Mesothelial cell of epicardium (in vitro differentiated cells): ENCODE measurements around the gene UBE2G2. TPM values are rescaled to one million over a fixed set of nuclear protein-coding genes. Genes with fewer than 3 reads are reported as not detected.

Experiments
- DNase-seq, 2 experiments: peaks; one replicate each; pipeline ENCODE4 v3.0.0; 2021; ENCODE audit warnings: low spot score in 2 of 2; ENCODE audit not compliant: unreplicated experiment in 2 of 2
- H3K27ac Mint-ChIP-seq: 2 replicates; pipeline ENCODE4 v1.8.0; 2021; ENCODE audit warnings: mixed read lengths
- H3K27me3 Mint-ChIP-seq: 2 replicates; pipeline ENCODE4 v1.8.0; 2021; ENCODE audit warnings: low read depth, mixed read lengths
- H3K36me3 Mint-ChIP-seq: 2 replicates; pipeline ENCODE4 v1.8.0; 2021; ENCODE audit warnings: mixed read lengths
- H3K4me1 Mint-ChIP-seq: 2 replicates; pipeline ENCODE4 v1.8.0; 2021; ENCODE audit warnings: mixed read lengths
- H3K4me3 Mint-ChIP-seq: 2 replicates; pipeline ENCODE4 v1.8.0; 2021; ENCODE audit warnings: mild to moderate bottlenecking, moderate library complexity, mixed read lengths
- H3K9me3 Mint-ChIP-seq: 2 replicates; pipeline ENCODE4 v1.8.0; 2021; ENCODE audit warnings: mixed read lengths
- CTCF ChIP-seq: fragments of 200-600 bp; sonication (generic); IDR thresholded peaks from one replicate; pipeline ENCODE4 v1.5.0; 2021; ENCODE audit warnings: antibody characterized with exemption; ENCODE audit not compliant: unreplicated experiment
- total RNA-seq: library from RNA; stranded (reverse); gene quantifications from 3 replicates; pipeline ENCODE4 v1.2.1, GENCODE V29; 2021

The UBE2G2 gene
- total RNA-seq, 1 donor from 2014 or later, result 95.4 TPM

DNA sequence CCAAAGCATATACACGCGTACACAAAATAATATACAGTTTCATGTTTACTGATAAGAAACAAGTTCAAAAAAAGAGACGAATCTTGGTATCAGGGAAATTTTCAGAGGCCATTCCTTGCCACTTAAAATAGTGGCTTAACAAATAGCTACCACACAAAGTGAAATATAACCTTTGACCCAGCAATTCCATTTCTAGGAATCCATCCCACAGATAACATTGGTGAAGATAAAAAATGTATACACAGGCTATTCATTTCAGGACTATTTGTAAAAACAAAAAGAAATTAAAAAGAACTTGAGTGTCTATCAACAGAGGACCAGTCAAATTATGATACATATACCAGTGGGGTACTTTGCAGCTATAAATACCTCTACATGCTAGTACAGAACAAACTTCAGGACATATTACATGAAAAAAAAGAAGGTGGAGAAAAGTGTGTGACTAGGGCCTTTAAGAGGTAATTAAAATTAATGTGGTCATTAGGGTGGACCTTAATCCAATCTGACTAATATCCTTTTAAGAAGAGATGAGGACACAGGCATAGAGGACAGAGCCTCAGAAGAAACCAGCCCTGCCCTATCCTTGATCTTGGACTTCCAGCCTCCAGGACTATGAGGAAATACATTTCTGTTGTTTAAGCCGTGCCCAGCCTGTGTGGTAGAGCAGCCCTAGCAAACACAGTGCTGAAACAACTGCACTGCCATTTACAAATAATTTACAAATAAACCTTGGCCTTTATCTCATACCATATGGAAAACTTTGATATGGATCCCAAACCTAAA, 7.8 kb downstream of the UBE2G2 start:
- Mint-ChIP-seq H3K9me3 (no peaks in the 10 kb centered on the region), H3K36me3 (peaks cover 6% of the 10 kb centered on the region), H3K4me3 (no peak overlapping the region), H3K4me1 (peaks cover 6% of the 10 kb centered on the region), H3K27ac (no peak overlapping the region), H3K27me3 (no peaks in the 10 kb centered on the region)
- TF ChIP-seq CTCF, result no peak
- DNase-seq, result no peak

DNA sequence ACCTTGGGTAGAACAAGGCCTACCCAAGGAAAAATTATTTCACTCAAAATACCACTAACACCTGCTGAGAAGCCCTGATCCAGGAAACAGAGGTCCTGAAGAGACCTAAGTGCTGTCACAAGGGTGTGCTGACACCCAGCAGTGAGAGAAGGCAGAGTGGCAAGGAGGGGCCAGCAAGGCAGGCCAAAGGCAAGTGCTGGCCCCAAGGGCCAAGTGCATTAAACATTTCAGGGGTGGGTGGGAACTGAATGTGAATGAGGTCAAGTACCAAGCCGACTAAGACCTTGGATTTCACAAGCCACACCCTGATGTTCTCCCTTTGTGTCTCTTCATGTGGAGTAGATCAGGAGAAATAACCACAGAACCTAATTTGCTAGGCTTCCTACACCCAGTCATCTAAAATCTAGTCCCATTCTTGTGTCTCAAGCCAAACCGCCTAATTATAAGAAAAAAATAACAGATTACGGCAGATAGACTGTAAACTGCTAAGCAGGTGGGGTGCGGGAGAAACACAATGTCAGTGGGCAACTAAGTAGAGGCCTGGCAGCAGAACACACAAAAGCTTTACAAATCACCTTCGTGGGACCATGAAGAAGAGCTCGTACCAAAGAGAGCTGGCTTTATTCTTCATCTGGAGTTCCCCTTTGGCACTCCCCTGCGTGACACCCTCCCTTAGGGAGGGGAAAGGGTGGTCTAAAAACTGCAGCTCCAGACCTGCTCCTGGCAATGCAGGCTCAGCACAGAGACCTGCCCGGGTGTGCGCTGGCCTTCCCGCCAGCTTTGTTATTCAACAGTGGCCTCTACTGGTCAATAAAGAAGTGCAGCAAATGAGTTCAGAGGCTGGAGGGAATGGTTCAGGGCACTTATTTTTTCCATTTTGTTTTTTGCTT, 8.7 kb downstream of the UBE2G2 start:
- TF ChIP-seq CTCF, result peak; percentile 81
- DNase-seq, result no peak
- peaks cover 4% of the 10 kb centered on the region for H3K36me3 Mint-ChIP-seq
- H3K27me3 Mint-ChIP-seq, result no peaks in the 10 kb centered on the region
- H3K9me3 Mint-ChIP-seq, result no peaks in the 10 kb centered on the region
- peaks cover 6% of the 10 kb centered on the region for H3K4me1 Mint-ChIP-seq
- H3K27ac Mint-ChIP-seq, result no peak overlapping the region
- H3K4me3 Mint-ChIP-seq, result no peak overlapping the region

DNA sequence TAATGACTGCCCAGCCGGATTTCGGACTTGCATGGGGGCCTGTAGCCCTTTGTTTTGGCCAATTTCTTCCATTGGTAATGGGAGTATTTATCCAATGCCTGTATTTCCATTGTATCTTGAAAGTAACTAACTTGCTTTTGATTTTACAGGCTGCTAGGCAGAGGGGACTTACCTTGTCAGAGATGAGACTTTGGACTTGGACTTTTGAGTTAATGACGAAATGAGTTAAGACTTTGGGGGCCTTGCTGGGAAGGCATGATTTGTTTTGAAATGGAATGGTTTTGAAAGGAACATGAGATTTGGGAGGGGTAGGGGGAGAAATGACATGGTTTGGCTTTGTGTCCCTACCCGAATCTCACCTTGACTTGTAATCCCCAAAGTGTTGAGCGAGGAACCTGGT, 9.6 kb downstream of the UBE2G2 start:
- Mint-ChIP-seq H3K36me3 (peaks cover 4% of the 10 kb centered on the region), H3K27ac (no peak overlapping the region), H3K27me3 (no peaks in the 10 kb centered on the region)

GRCh38 chr21:44791246-44791645, 10.4 kb downstream of the UBE2G2 start:
- H3K9me3 Mint-ChIP-seq, result no peaks in the 10 kb centered on the region
- peaks cover 4% of the 10 kb centered on the region for H3K36me3 Mint-ChIP-seq
- H3K4me3 Mint-ChIP-seq, result no peak overlapping the region
- H3K27me3 Mint-ChIP-seq, result no peaks in the 10 kb centered on the region
- peaks cover 6% of the 10 kb centered on the region for H3K4me1 Mint-ChIP-seq
- DNase-seq, result no peak
- no peak overlapping the region for H3K27ac Mint-ChIP-seq
- TF ChIP-seq CTCF, result no peak

More for the DNA sequence above, 9.6 kb downstream of the UBE2G2 start:
- TF ChIP-seq CTCF, result no peak
- Mint-ChIP-seq H3K4me1 (peaks cover 6% of the 10 kb centered on the region), H3K9me3 (no peaks in the 10 kb centered on the region), H3K4me3 (no peak overlapping the region)
- DNase-seq, result no peak

DNA sequence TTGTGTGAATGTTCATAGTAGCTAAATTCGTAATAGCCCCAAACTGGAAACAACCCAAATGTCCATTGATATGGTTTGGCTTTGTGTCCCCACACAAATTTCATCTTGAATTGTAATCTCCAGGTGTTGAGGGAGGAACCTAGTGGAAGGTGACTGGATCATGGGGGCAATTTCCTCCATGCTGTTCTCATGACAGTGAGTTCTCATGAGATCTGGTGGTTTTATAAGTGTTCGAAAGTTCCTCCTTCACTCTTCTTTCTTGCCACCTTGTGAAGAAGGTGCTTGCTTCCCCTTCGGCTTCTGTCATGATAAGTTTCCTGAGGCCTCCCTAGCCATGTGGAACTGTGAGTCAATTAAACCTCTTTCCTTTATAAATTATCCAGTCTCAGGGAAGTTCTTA, 11.3 kb downstream of the UBE2G2 start:
- TF ChIP-seq CTCF, result no peak
- H3K36me3 Mint-ChIP-seq, result peaks cover 9% of the 10 kb centered on the region
- H3K4me3 Mint-ChIP-seq, result no peak overlapping the region
- H3K9me3 Mint-ChIP-seq, result no peaks in the 10 kb centered on the region
- peaks cover 13% of the 10 kb centered on the region for H3K4me1 Mint-ChIP-seq
- no peaks in the 10 kb centered on the region for H3K27me3 Mint-ChIP-seq
- no peak overlapping the region for H3K27ac Mint-ChIP-seq
- no peak for DNase-seq
